HG02798 (cell line): ENCODE measurements around the gene PKHD1.
A peak's percentile ranks its signal among the peaks of the same experiment; 100 is the strongest.

Source experiments
- ATAC-seq: cut with Tn5 transposase; IDR thresholded peaks from one replicate; pipeline ENCODE4 v1.9.1; 2021; ENCODE audit warnings: mild to moderate bottlenecking; ENCODE audit not compliant: unreplicated experiment, poor library complexity

PKHD1 gene

GRCh38 chr6:51651132-51651817 is 436.1 kb downstream of the PKHD1 start:
- no peak for ATAC-seq

- no peak for ATAC-seq
These were observed 438.6 kb downstream of the PKHD1 start for GRCh38 chr6:51648774-51649173.

DNA sequence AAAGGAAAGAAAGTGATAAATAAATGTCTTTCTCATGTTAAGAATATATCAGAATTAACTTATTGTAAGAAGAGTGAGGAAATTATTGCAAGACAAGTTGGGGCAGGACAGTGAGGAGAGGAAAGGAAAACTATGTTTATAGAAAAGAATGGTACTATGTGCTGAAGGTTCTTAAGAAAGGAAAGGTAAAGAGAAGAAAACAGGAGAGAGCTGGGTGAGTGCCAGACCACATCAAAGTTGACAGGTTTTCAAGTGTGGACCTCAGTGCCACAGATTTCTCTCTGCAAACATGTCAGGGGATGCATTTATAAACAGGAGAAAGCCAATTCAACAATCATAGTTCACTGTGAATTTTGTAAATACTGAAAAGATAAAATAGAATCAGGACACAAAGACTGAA is 439.2 kb downstream of the PKHD1 start:
- no peak for ATAC-seq

GRCh38 chr6:51644426-51644825 is 443.0 kb downstream of the PKHD1 start:
- ATAC-seq = no peak

DNA sequence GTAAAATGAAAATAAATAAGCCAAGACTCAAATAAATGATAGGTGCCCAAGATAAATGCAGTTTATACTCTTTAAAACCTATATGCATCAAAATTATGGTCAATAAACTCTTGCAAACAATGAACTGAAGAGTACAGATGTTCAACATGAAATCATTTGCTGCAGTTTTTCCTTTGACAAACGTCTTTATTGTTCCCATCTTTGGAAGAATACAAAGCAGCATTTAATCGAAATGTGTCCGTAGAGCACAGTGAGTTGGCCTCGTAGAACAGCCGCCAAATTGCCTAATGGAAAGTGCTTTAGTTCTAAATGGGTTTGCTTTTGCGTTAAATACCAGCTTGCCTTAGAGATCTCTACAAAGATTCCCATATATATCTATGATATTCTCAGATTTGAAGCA is 447.4 kb downstream of the PKHD1 start:
- no peak for ATAC-seq

- ATAC-seq = no peak
These were observed 454.0 kb downstream of the PKHD1 start for GRCh38 chr6:51633424-51633823.

GRCh38 chr6:51630011-51630410 is 457.4 kb downstream of the PKHD1 start:
- no peak for ATAC-seq

DNA sequence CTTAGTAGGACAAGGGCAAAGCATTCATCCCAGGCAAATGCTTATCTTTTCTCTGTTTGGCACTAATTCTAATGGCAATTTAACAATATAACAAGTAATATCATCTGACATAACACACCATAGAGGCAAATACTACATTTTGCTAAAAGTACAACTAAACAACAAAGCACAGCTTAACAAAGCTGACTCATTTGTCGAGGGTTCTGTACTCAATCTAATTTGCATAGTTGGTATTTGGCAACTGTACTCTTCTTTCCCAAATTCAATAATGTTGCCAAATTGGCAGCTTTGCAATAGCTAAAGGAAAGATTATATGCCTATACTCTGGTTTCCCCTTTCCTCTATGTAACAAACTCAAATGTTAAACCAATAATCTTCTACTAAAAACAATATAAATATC is 461.0 kb downstream of the PKHD1 start:
- ATAC-seq = no peak

DNA sequence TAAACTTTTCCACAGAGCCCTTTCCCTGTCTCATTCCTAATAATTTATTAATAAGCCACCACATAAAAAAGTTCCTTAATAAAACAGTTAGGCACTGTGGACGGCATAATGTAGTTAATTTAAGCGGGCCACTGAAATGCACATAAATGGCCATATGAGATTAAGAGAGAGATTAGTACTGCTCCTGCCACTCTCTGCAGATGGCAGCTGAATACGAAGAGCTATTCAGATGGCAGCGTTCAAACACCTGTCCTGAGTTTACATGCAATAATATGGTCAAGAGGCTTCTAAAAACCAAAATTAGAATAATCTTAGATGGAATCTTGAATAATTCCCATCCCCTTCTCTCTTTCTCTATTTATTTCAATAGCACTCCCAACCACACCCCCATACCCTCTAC is 461.8 kb downstream of the PKHD1 start:
- ATAC-seq = no peak

- no peak for ATAC-seq
These were observed 466.4 kb downstream of the PKHD1 start for GRCh38 chr6:51620971-51621370.

DNA sequence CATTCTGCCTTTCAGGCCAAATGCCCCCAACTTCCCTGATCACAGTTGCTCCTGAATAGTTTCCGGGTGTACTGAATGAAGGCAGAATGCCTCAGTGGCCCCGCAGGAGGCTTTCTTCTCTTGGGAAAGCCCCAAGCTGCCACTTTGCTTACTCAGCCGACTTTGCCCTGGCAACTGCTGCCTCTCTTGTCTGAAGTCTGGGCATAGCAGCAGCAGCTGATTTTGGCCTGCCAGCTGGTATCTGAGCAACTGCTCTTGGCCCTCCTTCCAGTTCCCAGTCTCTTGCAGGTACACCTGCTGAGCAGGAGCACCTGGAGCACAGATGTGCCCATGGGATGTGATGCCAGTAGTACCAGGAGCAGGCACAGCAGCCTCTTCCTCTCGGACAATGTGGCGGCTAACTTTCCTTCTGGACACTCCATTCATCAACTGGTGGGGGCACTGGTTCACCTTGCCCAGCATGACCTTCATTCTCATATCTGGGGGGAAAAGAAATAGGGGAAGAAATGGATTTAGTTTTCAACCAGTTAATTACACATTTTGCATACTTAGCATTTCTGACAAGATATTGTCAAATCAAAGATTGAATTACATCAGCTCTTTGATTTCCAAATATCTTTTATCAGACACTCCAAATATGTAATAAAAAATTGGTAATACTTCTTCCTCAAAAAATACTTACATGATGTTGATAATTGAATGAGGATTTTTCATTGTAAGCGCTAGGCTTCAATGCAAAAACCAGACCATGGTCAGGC is 468.2 kb downstream of the PKHD1 start:
- ATAC-seq = peak; percentile 21

- peak; percentile 60 for ATAC-seq
These were observed 468.9 kb downstream of the PKHD1 start for GRCh38 chr6:51618563-51618962.

- ATAC-seq = no peak
These were observed 469.7 kb downstream of the PKHD1 start for GRCh38 chr6:51617751-51618150.

GRCh38 chr6:51616243-51616642 is 471.2 kb downstream of the PKHD1 start:
- ATAC-seq = no peak

- ATAC-seq = no peak
These were observed 472.7 kb downstream of the PKHD1 start for GRCh38 chr6:51614725-51615124.

GRCh38 chr6:51613558-51613957 is 473.9 kb downstream of the PKHD1 start:
- ATAC-seq = no peak

GRCh38 chr6:51608932-51609331 is 478.5 kb downstream of the PKHD1 start:
- ATAC-seq = no peak

DNA sequence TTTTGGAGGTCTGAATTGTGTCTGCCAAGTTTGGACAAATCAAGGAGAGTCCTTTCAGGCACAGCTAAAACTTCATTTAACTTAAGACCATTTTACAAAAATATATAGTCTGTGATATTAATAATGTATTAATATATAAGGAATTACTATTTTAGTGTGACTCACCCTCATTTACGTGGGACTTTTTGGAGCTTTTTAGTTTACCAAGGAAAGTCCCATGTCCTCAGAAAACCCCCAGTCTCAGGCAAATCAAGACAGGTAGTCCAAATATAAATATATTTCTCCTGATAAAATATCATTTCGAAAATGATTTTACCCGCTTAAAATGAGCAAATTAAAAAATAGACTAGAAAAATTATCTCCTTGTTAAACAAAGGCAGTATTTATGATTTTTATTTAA is 479.0 kb downstream of the PKHD1 start:
- ATAC-seq = no peak

DNA sequence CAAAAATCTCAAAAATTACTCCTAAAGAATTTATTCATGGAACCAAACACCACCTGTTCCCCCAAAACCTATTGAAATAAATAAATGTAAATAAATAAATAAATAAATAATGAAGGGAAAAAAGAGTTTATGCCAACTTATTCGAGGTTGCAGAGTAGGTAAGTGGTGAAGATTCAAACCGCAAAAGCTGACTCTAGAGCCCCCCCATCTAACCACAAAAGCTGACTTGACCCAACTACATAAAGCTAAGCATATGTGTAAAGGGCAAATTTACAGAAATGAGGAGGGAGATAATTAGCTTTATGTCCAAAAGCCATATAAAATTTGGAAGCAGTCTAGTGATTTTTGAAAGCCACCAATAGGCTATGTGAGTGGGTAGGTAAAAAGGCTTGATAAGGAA is 486.9 kb downstream of the PKHD1 start:
- ATAC-seq = no peak

- no peak for ATAC-seq
These were observed 489.2 kb downstream of the PKHD1 start for GRCh38 chr6:51598171-51598570.

DNA sequence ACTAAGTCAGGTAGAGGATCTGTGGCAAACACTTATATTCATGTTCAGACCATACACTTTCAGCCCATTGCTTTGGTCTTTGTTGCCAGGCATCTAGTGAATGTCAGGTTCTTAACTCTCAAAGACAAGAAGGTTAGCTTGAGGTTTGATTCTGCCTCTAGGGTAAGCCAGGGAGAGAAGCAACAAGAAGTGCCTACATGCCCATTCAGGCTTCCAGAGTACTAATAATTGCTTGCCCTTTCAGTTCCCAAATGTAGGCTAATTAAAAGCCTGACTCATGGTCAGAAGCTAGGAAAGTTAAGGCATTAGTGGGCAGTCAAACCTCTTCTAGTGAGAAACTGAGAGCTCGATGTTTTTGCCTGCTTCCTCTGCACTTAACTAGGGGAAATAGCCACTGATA is 492.4 kb downstream of the PKHD1 start:
- no peak for ATAC-seq

DNA sequence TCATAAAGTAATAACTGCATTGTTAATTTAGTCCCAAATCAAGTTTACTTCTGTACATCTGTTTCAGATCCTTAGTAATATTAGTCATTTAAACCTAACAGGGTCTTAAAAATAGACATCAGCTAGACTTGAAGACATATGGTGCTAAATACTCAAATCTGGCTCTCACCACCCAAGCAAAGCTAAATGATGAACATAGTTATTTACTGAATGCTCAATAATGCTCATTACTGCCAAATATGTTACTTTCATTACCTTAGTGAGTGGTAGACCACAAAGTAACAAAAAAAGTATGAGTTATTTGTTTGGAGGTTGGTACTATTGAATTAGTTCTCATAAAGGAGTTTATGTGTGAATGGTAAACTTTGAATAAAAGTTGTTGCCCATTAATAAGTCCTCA is 502.1 kb downstream of the PKHD1 start:
- no peak for ATAC-seq
